K562 (cell line): ENCODE data around the gene PDE6B. TPM values are rescaled to one million over a fixed set of nuclear protein-coding genes. Genes with fewer than 3 reads are reported as not detected.

Experiments used
- ATAC-seq: fragments of 200-7000 bp; cut with Tn5 transposase; 3 replicates; pipeline ENCODE4 v1.9.1; 2020; ENCODE audit warnings: moderate library complexity
- BruUV-seq: library from RNA; stranded (reverse); fragments of 400-500 nt; replicated peaks from 2 replicates; lab custom pipeline; 2021; lab: Mats Ljungman, UMichigan
- CTCF ChIA-PET: fragments of 300-600 bp; formaldehyde crosslinking; extraction: SDS; loops from one replicate; lab custom pipeline; 2021; ENCODE audit warnings: low intra/inter-chr PET ratio; lab: Yijun Ruan, JAX
- POLR2A ChIA-PET: fragments of 300-600, 350-650 bp; sonication (Branson Sonifier 250); formaldehyde crosslinking; extraction: SDS; loops from one replicate; lab custom pipeline; 2021; ENCODE audit warnings: antibody characterized with exemption, inconsistent platforms; lab: Yijun Ruan, JAX
- DNase-seq, 4 experiments: peaks; one replicate each; pipeline versions ENCODE4 v3.0.0 to v3.0.0-alpha.2; 2011 to 2018; ENCODE audit warnings: low spot score in 3 of 4, mixed read lengths in 3 of 4; ENCODE audit errors: extremely low read depth in 1 of 4
- FAIRE-seq: peaks from 2 replicates; lab custom pipeline; 2011; peaks lifted over from hg19 to GRCh38; lab: Jason Lieb, UNC
- H2AFZ ChIP-seq: 2 replicates; pipeline ENCODE4 v1.6.0; 2011; ENCODE audit warnings: low read depth, low read length, control low read depth, inconsistent platforms
- H3K27ac ChIP-seq: fragments of 200-600 bp; 3 replicates; pipeline ENCODE4 v1.8.0; 2011; ENCODE audit warnings: low read depth, mild to moderate bottlenecking, control low read depth, inconsistent platforms, low read length, moderate library complexity, mixed read lengths; ENCODE audit errors: extremely low read depth
- H3K27me3 ChIP-seq, 2 experiments: fragments of 300-600 bp in 1 of 2; 2 replicates in 1 of 2; 3 replicates in 1 of 2; pipeline versions ENCODE4 v1.6.0 to v1.8.0; 2011; ENCODE audit warnings: inconsistent platforms in 2 of 2, low read length in 2 of 2, mild to moderate bottlenecking in 1 of 2, mixed read lengths in 1 of 2, moderate library complexity in 1 of 2; ENCODE audit not compliant: control insufficient read depth in 2 of 2, insufficient read depth in 2 of 2
- H3K36me3 ChIP-seq: fragments of 300-600 bp; 3 replicates; pipeline ENCODE4 v1.8.0; 2011; ENCODE audit warnings: mild to moderate bottlenecking, low read length, inconsistent platforms; ENCODE audit not compliant: control insufficient read depth, insufficient read depth
- H3K4me1 ChIP-seq, 2 experiments: fragments of 200-600 bp in 1 of 2; replicated peaks in 1 of 2; 2 replicates in 1 of 2; 3 replicates in 1 of 2; pipeline versions ENCODE4 v1.5.1 to v1.8.0; 2011; ENCODE audit warnings: inconsistent platforms in 2 of 2, low read length in 2 of 2, mild to moderate bottlenecking in 1 of 2, mixed read lengths in 1 of 2, moderate library complexity in 1 of 2; ENCODE audit not compliant: control insufficient read depth in 2 of 2, insufficient read depth in 2 of 2
- H3K4me2 ChIP-seq: 2 replicates; pipeline ENCODE4 v1.6.1; 2011; ENCODE audit warnings: low read length, control low read depth, inconsistent platforms, mixed read lengths; ENCODE audit not compliant: insufficient read depth
- H3K4me3 ChIP-seq: fragments of 200-600 bp; sonication (generic), shearing (Covaris generic); 2 replicates; pipeline ENCODE4 v1.5.1; 2016; ENCODE audit warnings: control low read depth, inconsistent platforms
- H3K79me2 ChIP-seq: fragments of 200-600 bp; 3 replicates; pipeline ENCODE4 v1.8.0; 2011; ENCODE audit warnings: low read length, inconsistent platforms; ENCODE audit not compliant: control insufficient read depth, insufficient read depth
- H3K9ac ChIP-seq, 2 experiments: 2 replicates each; pipeline versions ENCODE4 v1.6.0 to v1.6.1; 2011; ENCODE audit warnings: low read depth in 2 of 2, low read length in 2 of 2, control low read depth in 1 of 2, inconsistent platforms in 1 of 2, mild to moderate bottlenecking in 1 of 2, mixed read lengths in 1 of 2; ENCODE audit not compliant: insufficient read depth in 1 of 2
- H3K9me1 ChIP-seq: one replicate; pipeline ENCODE4 v1.6.0; 2011; ENCODE audit warnings: inconsistent platforms, mild to moderate bottlenecking, low read length, moderate library complexity; ENCODE audit not compliant: control insufficient read depth, insufficient read depth
- H3K9me3 ChIP-seq: replicated peaks from 2 replicates; pipeline ENCODE4 v1.5.1; 2011; ENCODE audit warnings: low read depth, low read length, inconsistent platforms; ENCODE audit not compliant: control insufficient read depth, insufficient read depth
- H4K20me1 ChIP-seq: replicated peaks from 2 replicates; pipeline ENCODE4 v1.6.1; 2011; ENCODE audit warnings: low read length, inconsistent platforms, mixed read lengths; ENCODE audit not compliant: control insufficient read depth, insufficient read depth
- COPS2 ChIP-seq: fragments of 450-650 bp; conservative IDR thresholded peaks from 2 replicates; pipeline ENCODE4 v1.6.1; 2016; ENCODE audit warnings: mild to moderate bottlenecking, moderate library complexity
- CREB1 ChIP-seq, 2 experiments: sonication (generic) in 1 of 2; formaldehyde crosslinking in 1 of 2; IDR thresholded peaks; 2 replicates each; pipeline versions ENCODE4 v1.6.1 to v1.8.0; 2012 to 2022; ENCODE audit warnings: inconsistent platforms in 1 of 2, mild to moderate bottlenecking in 1 of 2, missing genetic modification reagents in 1 of 2, moderate library complexity in 1 of 2
- HMBOX1 ChIP-seq: sonication (generic); IDR thresholded peaks from 2 replicates; pipeline ENCODE4 v1.6.1; 2016
- HSF4 ChIP-seq: fragments of 250-450 bp; sonication (Bioruptor Pico); IDR thresholded peaks from 2 replicates; pipeline ENCODE4 v2.1.2; 2022; ENCODE audit warnings: mild to moderate bottlenecking, moderate library complexity, borderline replicate concordance
- KDM1A ChIP-seq, 2 experiments: fragments of 450-650 bp; IDR thresholded peaks; 2 replicates each; pipeline ENCODE4 v1.6.1; 2016; ENCODE audit warnings: mild to moderate bottlenecking in 2 of 2
- MAFF ChIP-seq: IDR thresholded peaks from 2 replicates; pipeline ENCODE4 v1.6.1; 2012; ENCODE audit warnings: low read length, improper control_type of control experiment
- MBD2 ChIP-seq: sonication (generic); IDR thresholded peaks from 2 replicates; pipeline ENCODE4 v1.6.1; 2016; ENCODE audit warnings: low read depth, borderline replicate concordance
- MCM2 ChIP-seq: fragments of 450-650 bp; IDR thresholded peaks from 2 replicates; pipeline ENCODE4 v1.6.1; 2017; ENCODE audit warnings: low read depth, mild to moderate bottlenecking
- MTF1 ChIP-seq: fragments of 250-450 bp; sonication (Bioruptor Pico); IDR thresholded peaks from 2 replicates; pipeline ENCODE4 v1.9.0; 2021; ENCODE audit warnings: moderate library complexity, mild to moderate bottlenecking, inconsistent platforms, borderline replicate concordance
- NEUROD1 ChIP-seq: fragments of 150-350 bp; IDR thresholded peaks from 2 replicates; pipeline ENCODE4 v1.6.1; 2014; ENCODE audit warnings: borderline replicate concordance, low read length, low read depth; ENCODE audit not compliant: partially characterized antibody
- NKRF ChIP-seq: fragments of 450-650 bp; IDR thresholded peaks from 2 replicates; pipeline ENCODE4 v1.6.1; 2016; ENCODE audit warnings: borderline replicate concordance
- NR2F6 ChIP-seq: fragments of 450-650 bp; formaldehyde crosslinking; IDR thresholded peaks from 2 replicates; pipeline ENCODE4 v1.4.0; 2020; ENCODE audit warnings: mild to moderate bottlenecking
- PHTF2 ChIP-seq: fragments of 250-450 bp; sonication (Bioruptor Pico); IDR thresholded peaks from 2 replicates; pipeline ENCODE4 v1.5.0; 2021; ENCODE audit warnings: mild to moderate bottlenecking
- POLR2AphosphoS5 ChIP-seq: IDR thresholded peaks from 2 replicates; pipeline ENCODE4 v1.6.1; 2011; ENCODE audit warnings: mild to moderate bottlenecking, low read depth, low read length, moderate library complexity; ENCODE audit not compliant: control insufficient read depth, insufficient read depth
- POLR2G ChIP-seq: fragments of 200-400 bp; formaldehyde crosslinking; IDR thresholded peaks from 2 replicates; pipeline ENCODE4 v1.6.1; 2017; ENCODE audit warnings: low read depth, mild to moderate bottlenecking, antibody characterized with exemption, low read length, moderate library complexity
- PTBP1 ChIP-seq: fragments of 200-400 bp; formaldehyde crosslinking; IDR thresholded peaks from 2 replicates; pipeline ENCODE4 v1.6.1; 2017; ENCODE audit warnings: low read depth, low read length
- SRSF7 ChIP-seq: fragments of 200-400 bp; formaldehyde crosslinking; optimal IDR thresholded peaks from 2 replicates; pipeline ENCODE3; 2017; ENCODE audit warnings: mild to moderate bottlenecking, low read depth, low read length
- ZNF57 ChIP-seq: fragments of 450-650 bp; formaldehyde crosslinking; IDR thresholded peaks from 2 replicates; pipeline ENCODE4 v1.4.0; 2020; ENCODE audit warnings: mild to moderate bottlenecking, moderate library complexity
- ZNF707 ChIP-seq: fragments of 250-450 bp; sonication (Bioruptor Pico); conservative IDR thresholded peaks from 2 replicates; pipeline ENCODE4 v1.8.0; 2022; ENCODE audit warnings: inconsistent platforms, mild to moderate bottlenecking, moderate library complexity
- WGBS: fragments of 100-300 bp; shearing (Covaris generic); methylation state at CpG from one replicate; pipeline ENCODE4 v1.1.6; 2016; ENCODE audit warnings: low coverage, mixed read lengths; ENCODE audit not compliant: insufficient coverage; ENCODE audit errors: missing lambda C conversion rate; 5-methylcytosine and 5-hydroxymethylcytosine counted together
- in situ Hi-C: fragments of 300-500 bp; cut with MboI; formaldehyde crosslinking; loops from 4 replicates; pipeline ENCODE4 v1.15.0; 2018; ENCODE audit warnings: inconsistent platforms, mixed read lengths
- intact Hi-C: fragments of 100-400 bp; cut with micrococcal nuclease; formaldehyde crosslinking; loops from 2 replicates; pipeline ENCODE4 v1.14.2; 2022
- polyA plus RNA-seq, 8 experiments: library from polyadenylated mRNA; depleted of rRNA in 4 of 8; stranded (reverse) in 5 of 8; unstranded in 3 of 8; fragments of >200 nt; fragmentation: Nextera tagmentation in 2 of 8; fragmentation: Illumina TruSeq in 1 of 8; extraction: Ambion mirVana in 2 of 8; extraction: Trizol in 1 of 8; gene quantifications; 2 replicates each; pipeline versions ENCODE4 v1.2.1 to v1.2.3, GENCODE V29; 2011 to 2014; ENCODE audit warnings: inconsistent platforms in 1 of 8, missing spikeins in 1 of 8
- total RNA-seq, 7 experiments: library from RNA; depleted of rRNA in 6 of 7; stranded (reverse); fragments of >200 nt in 6 of 7; fragmentation: Illumina TruSeq in 2 of 7; extraction: Trizol in 2 of 7; gene quantifications; 2 replicates each; pipeline versions ENCODE4 v1.2.1 to v1.2.3, GENCODE V29; 2011 to 2021; ENCODE audit warnings: low replicate concordance in 1 of 7

PDE6B gene
- total and polyA plus RNA-seq, 9 of the 15 experiments (the other 6 are each of a cell fraction or from before 2014, with no cell fraction given): 0.04 TPM; not detected in 8

- CTCF ChIA-PET: no interaction called here
- no peaks in the 10 kb centered on the region for H3K9me1 ChIP-seq
- WGBS: 6% methylated on average over 16 of the region's 17 CpGs
- POLR2A ChIA-PET: interaction anchor here (0.9 kb wide), 1 partner anchor 11 kb away, joined by 3 read pairs; no protein-coding TSS in a partner anchor
- H2AFZ ChIP-seq: no peak overlapping the region
- FAIRE-seq (no peak), ATAC-seq (no peak), DNase-seq (no peak)
- H3K4me2 ChIP-seq: no peak overlapping the region
- no peak for TF ChIP-seq CREB1 (IDR thresholded peaks at IDR 0.05)
- no peak for TF ChIP-seq CREB1 (CRISPR knock-in tag; IDR thresholded peaks at IDR 0.05)
- TF ChIP-seq POLR2AphosphoS5: no peak
- no peak for TF ChIP-seq ZNF707 (CRISPR knock-in tag)
- TF ChIP-seq PHTF2 (CRISPR knock-in tag): no peak
- no peak for TF ChIP-seq SRSF7
- TF ChIP-seq KDM1A (IDR thresholded peaks at IDR 0.05): no peak
- no peak for TF ChIP-seq MAFF
- TF ChIP-seq POLR2G: no peak
- no peak for TF ChIP-seq HMBOX1
- TF ChIP-seq MTF1 (CRISPR knock-in tag): no peak
- TF ChIP-seq COPS2: no peak
- no peak for TF ChIP-seq NKRF
- TF ChIP-seq NR2F6 (CRISPR knock-in tag): no peak
- no peak for TF ChIP-seq MCM2
- TF ChIP-seq NEUROD1: no peak
- TF ChIP-seq PTBP1: no peak
- no peak for TF ChIP-seq ZNF57 (CRISPR knock-in tag)
- no peak for TF ChIP-seq HSF4 (CRISPR knock-in tag)
- no peak for TF ChIP-seq MBD2
- H4K20me1 ChIP-seq: no peaks in the 10 kb centered on the region
- H3K4me3 ChIP-seq: no peak overlapping the region
- no peaks in the 10 kb centered on the region; the same call in 1 of the 2 replicates for H3K9me3 ChIP-seq
- no peaks in the 10 kb centered on the region for H3K36me3 ChIP-seq
- BruUV-seq: no TSS peak
- no peak overlapping the region for H3K9ac ChIP-seq
- no peaks in the 10 kb centered on the region for H3K79me2 ChIP-seq
- in situ Hi-C loops: no loop called here
- peaks cover 0 to 8% of the 10 kb centered on the region in 2 experiments; a peak in 2 of 5 replicates for H3K4me1 ChIP-seq
- no peak overlapping the region for H3K27ac ChIP-seq
- H3K27me3 ChIP-seq: peaks cover 4 to 41% of the 10 kb centered on the region in 2 experiments; a peak in 2 of 5 replicates
- intact Hi-C loops: no loop called here
These were observed 19.5 kb upstream of the PDE6B start for GRCh38 chr4:605702-606425.
